ENCODE data around the gene NEO1.

The NEO1 gene

DNA sequence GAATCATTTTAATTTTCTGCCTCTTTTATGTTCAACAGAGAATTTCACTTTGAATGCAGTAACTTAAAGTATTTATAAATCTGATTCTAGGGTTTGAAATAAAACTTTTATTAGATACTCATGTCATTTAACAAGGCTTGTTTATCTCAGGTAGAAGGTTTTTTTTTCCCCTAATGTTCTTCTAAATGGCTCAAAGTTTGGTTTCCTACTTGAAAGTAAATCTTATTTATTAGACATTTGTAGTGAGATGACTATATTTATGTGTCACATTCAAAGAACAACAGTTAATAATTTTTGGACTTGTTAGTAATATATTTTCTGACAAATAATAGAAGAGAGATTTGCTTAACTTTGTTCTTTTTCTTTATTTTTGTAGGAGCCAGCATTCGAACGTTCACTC lies 63.9 kb downstream of the NEO1 start:
- TF ChIP-seq, protein P1, sequence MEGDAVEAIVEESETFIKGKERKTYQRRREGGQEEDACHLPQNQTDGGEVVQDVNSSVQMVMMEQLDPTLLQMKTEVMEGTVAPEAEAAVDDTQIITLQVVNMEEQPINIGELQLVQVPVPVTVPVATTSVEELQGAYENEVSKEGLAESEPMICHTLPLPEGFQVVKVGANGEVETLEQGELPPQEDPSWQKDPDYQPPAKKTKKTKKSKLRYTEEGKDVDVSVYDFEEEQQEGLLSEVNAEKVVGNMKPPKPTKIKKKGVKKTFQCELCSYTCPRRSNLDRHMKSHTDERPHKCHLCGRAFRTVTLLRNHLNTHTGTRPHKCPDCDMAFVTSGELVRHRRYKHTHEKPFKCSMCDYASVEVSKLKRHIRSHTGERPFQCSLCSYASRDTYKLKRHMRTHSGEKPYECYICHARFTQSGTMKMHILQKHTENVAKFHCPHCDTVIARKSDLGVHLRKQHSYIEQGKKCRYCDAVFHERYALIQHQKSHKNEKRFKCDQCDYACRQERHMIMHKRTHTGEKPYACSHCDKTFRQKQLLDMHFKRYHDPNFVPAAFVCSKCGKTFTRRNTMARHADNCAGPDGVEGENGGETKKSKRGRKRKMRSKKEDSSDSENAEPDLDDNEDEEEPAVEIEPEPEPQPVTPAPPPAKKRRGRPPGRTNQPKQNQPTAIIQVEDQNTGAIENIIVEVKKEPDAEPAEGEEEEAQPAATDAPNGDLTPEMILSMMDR (IDR thresholded peaks at IDR 0.05; ENCODE audit: control insufficient read depth, extremely low read depth, insufficient read depth), result no peak
- H3K4me3 ChIP-seq (ENCODE audit: low read depth, low read length), result no peak overlapping the region
- no peak for DNase-seq (ENCODE audit: low read depth)

DNA sequence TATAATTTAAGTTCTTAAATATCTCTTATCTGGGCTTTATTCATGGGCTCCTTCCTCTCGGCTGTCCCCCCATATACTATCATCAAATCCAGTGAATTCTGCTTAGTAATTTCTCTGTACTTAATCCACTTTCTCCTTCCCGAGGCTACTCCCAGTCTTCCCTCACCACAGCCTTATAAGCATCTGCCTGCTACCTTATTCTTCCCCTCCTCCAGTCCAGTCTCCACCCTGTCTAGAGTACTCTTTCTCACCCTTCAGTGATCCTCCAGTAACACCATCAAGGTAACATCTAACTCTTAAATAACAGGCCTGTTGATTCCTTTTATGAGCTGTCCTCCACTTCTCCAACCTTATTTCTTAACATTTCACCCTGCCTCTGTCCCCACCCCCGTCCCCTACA lies 65.8 kb downstream of the NEO1 start:
- no peak overlapping the region for H3K4me3 ChIP-seq (ENCODE audit: low read depth, low read length)
- TF ChIP-seq, protein P1 (IDR thresholded peaks at IDR 0.05; ENCODE audit: control insufficient read depth, extremely low read depth, insufficient read depth), result no peak
- DNase-seq (ENCODE audit: low read depth), result no peak

DNA sequence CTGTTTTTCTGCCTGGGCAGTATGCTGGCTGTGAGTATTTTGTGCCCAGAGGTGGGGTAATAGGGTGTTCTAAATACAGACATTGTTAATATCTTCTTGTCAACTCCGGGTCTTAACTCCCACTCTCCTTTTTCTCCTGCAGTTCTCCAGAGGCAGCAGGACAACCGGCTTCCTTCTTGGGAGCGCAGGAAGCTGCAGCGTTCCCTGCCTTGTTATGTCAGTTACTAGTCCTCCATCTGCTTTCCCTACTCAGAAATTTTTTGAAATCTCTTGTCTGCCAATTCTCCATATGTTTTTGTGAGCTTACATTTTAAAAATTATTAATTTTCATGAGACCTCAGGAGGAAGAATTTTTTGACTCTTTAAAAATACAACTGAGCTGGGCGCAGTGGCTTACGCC lies 67.2 kb downstream of the NEO1 start:
- no peak overlapping the region for H3K4me3 ChIP-seq (ENCODE audit: low read depth, low read length)
- no peak for DNase-seq (ENCODE audit: low read depth)
- TF ChIP-seq, protein P1 (IDR thresholded peaks at IDR 0.05; ENCODE audit: control insufficient read depth, extremely low read depth, insufficient read depth), result no peak

DNA sequence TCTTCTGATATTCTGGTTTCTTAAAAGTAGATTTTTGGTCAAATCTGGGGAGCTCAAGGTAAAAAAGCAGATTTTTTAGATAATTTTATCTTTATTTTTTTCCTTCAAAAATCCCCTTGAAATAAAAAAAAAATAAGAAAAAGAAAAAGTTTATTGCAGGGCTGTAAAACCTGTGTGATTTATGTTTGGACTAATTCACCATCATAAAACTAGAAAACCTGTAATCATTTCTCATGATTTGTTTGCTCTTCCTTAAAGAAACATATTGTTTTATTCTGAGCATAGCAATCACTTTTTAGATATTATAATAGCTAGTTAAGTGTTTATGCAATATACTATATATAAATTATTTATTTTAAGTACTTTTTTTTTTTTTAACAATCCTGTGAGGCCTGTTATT lies 68.0 kb downstream of the NEO1 start:
- TF ChIP-seq, protein P1 (IDR thresholded peaks at IDR 0.05; ENCODE audit: control insufficient read depth, extremely low read depth, insufficient read depth), result no peak

DNA sequence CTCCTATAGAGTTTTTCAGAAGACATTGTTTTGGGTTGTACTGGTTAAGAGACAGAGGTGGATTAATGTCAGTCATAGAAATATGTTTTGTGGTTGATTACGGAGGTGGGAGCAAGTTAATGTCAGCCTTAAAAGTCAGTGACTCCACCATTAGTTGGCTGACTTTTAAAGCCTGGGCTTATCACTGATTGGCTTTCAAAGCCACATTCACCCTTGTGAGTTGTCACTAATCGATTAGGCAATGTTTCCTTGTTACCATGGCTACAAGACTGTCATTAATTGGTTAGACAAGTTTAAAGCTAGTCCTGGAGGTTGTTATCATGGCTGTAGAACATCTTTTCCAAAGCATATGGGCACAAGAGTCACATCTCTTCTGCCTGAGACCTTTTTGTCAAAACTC lies 73.0 kb downstream of the NEO1 start:
- no peak overlapping the region for H3K4me3 ChIP-seq (ENCODE audit: low read depth, low read length)
- TF ChIP-seq, protein P1 (IDR thresholded peaks at IDR 0.05; ENCODE audit: control insufficient read depth, extremely low read depth, insufficient read depth), result no peak

More for the DNA sequence above, 68.0 kb downstream of the NEO1 start:
- DNase-seq (ENCODE audit: low read depth), result no peak
- H3K4me3 ChIP-seq (ENCODE audit: low read depth, low read length), result no peak overlapping the region

DNA sequence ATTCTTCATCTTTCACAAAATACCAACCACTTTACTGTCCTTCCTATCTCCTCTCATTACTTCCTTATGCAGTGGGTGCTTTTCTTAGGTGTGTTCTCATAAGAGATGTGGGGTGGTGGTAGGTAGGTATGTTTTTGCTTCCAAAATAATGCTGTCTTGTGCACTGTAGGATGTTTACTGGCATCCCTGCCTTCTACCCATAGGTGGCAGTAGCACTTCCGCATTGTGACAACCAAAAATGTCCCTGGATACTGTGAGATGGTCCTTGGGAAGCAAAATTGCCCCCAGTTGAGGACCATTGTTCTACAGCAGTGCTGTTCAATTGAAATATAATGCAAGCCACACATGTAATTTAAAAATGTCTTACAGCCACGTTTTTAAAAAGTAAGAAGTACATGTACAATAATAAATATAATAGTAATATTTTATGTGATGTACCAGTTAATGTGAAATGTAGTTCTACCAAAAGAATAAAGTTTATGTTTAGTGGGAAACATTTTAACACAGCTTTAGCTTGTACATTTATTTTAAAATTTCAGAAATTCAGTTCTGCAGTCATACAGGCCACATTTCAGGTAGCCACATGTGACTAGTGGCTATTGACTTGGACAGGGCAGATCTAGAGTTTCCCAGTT lies 75.2 kb downstream of the NEO1 start:
- DNase-seq (ENCODE audit: low read depth), result no peak
- TF ChIP-seq, protein P1 (IDR thresholded peaks at IDR 0.05; ENCODE audit: control insufficient read depth, extremely low read depth, insufficient read depth), result peak; percentile 90
- no peak overlapping the region for H3K4me3 ChIP-seq (ENCODE audit: low read depth, low read length)

More for the DNA sequence above, 73.0 kb downstream of the NEO1 start:
- DNase-seq (ENCODE audit: low read depth), result no peak

DNA sequence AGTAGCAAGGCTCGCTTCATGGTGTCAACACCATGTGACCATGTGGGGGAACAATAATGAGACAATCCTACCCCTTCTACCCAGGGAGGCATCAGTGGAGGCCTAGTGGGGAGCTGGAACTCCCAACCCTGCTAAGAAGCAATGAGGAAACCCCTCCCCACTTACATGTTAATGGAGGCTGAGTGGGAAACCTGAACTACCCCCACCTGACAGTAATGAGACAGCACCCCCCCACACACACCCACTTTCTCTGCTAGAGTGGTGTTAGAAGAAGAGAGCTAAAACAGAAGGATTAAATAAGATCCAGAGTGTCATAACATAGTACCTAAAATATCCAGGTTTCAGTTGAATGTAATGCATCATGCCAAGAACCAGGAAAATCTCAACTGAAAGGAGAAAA lies 78.6 kb downstream of the NEO1 start:
- TF ChIP-seq, protein P1 (IDR thresholded peaks at IDR 0.05; ENCODE audit: control insufficient read depth, extremely low read depth, insufficient read depth), result no peak
- DNase-seq (ENCODE audit: low read depth), result no peak
- no peak overlapping the region for H3K4me3 ChIP-seq (ENCODE audit: low read depth, low read length)

Data from LNCaP clone FGC (cell line).